IMR-90 (cell line): ENCODE measurements around the gene TTC23L. TPM values are rescaled to one million over a fixed set of nuclear protein-coding genes. Genes with fewer than 3 reads are reported as not detected.

ENCODE experiments used
- ATAC-seq: fragments of 200-7000 bp; cut with Tn5 transposase; 2 replicates; pipeline ENCODE4 v1.9.1; 2020; ENCODE audit warnings: low read depth, mild to moderate bottlenecking, moderate library complexity
- BruUV-seq: library from RNA; stranded (reverse); fragments of 400-500 nt; replicated peaks from 2 replicates; lab custom pipeline; 2021; lab: Mats Ljungman, UMichigan
- CTCF ChIA-PET: fragments of 300-600 bp; formaldehyde crosslinking; extraction: SDS; loops from one replicate; lab custom pipeline; 2021; ENCODE audit warnings: antibody characterized with exemption; lab: Yijun Ruan, JAX
- POLR2A ChIA-PET: fragments of 300-600 bp; sonication (Branson Sonifier 250); formaldehyde crosslinking; loops from one replicate; lab custom pipeline; 2022; ENCODE audit warnings: antibody characterized with exemption; ENCODE audit not compliant: unreplicated experiment; lab: Charles Lee
- DNase-seq: peaks from one replicate; pipeline ENCODE4 v3.0.0; 2013
- H2AFZ ChIP-seq: replicated peaks from 2 replicates; pipeline ENCODE3; 2013; ENCODE audit warnings: low read length, mild to moderate bottlenecking; ENCODE audit not compliant: poor library complexity
- H2AK5ac ChIP-seq: 2 replicates; pipeline ENCODE4 v1.6.1; 2013; ENCODE audit warnings: low read depth, low read length, inconsistent platforms
- H2AK9ac ChIP-seq: replicated peaks from 2 replicates; pipeline ENCODE3; 2013; ENCODE audit warnings: mild to moderate bottlenecking, low read depth, low read length, moderate library complexity; ENCODE audit not compliant: poor library complexity
- H2BK120ac ChIP-seq: 2 replicates; pipeline ENCODE4 v1.6.1; 2013; ENCODE audit warnings: low read depth, low read length, inconsistent platforms
- H2BK15ac ChIP-seq: 3 replicates; pipeline ENCODE4 v1.6.1; 2013; ENCODE audit warnings: low read depth, low read length, inconsistent platforms
- H2BK20ac ChIP-seq: 2 replicates; pipeline ENCODE4 v1.6.1; 2013; ENCODE audit warnings: low read depth, mild to moderate bottlenecking, inconsistent platforms, low read length, moderate library complexity
- H2BK5ac ChIP-seq: 2 replicates; pipeline ENCODE4 v1.6.1; 2013; ENCODE audit warnings: mild to moderate bottlenecking, low read depth, low read length, inconsistent platforms; ENCODE audit not compliant: poor library complexity, severe bottlenecking
- H3K14ac ChIP-seq: replicated peaks from 2 replicates; pipeline ENCODE4 v1.6.1; 2013; ENCODE audit warnings: low read depth, low read length, inconsistent platforms
- H3K18ac ChIP-seq: 2 replicates; pipeline ENCODE4 v1.6.1; 2013; ENCODE audit warnings: low read depth, low read length, control low read depth
- H3K23ac ChIP-seq: 2 replicates; pipeline ENCODE4 v1.6.1; 2013; ENCODE audit warnings: low read depth, low read length, inconsistent platforms
- H3K27ac ChIP-seq: 2 replicates; pipeline ENCODE4 v1.5.1; 2013; ENCODE audit warnings: mild to moderate bottlenecking, control low read depth, low read length; ENCODE audit not compliant: insufficient read depth
- H3K27me3 ChIP-seq: 2 replicates; pipeline ENCODE4 v1.6.1; 2013; ENCODE audit warnings: low read length; ENCODE audit not compliant: control insufficient read depth, insufficient read depth
- H3K36me3 ChIP-seq: 2 replicates; pipeline ENCODE4 v1.6.1; 2013; ENCODE audit warnings: low read length, mixed read lengths; ENCODE audit not compliant: control insufficient read depth, insufficient read depth
- H3K4ac ChIP-seq: 2 replicates; pipeline ENCODE4 v1.6.1; 2013; ENCODE audit warnings: low read depth, low read length, inconsistent platforms
- H3K4me1 ChIP-seq: 2 replicates; pipeline ENCODE4 v1.6.1; 2013; ENCODE audit warnings: low read length, mixed read lengths; ENCODE audit not compliant: control insufficient read depth, insufficient read depth
- H3K4me2 ChIP-seq: 2 replicates; pipeline ENCODE4 v1.6.1; 2013; ENCODE audit warnings: low read depth, mild to moderate bottlenecking, control low read depth, low read length, moderate library complexity
- H3K4me3 ChIP-seq: 2 replicates; pipeline ENCODE4 v1.5.1; 2013; ENCODE audit warnings: low read depth, mild to moderate bottlenecking, control low read depth, low read length, moderate library complexity; ENCODE audit not compliant: insufficient read depth
- H3K56ac ChIP-seq: 2 replicates; pipeline ENCODE4 v1.6.1; 2013; ENCODE audit warnings: low read length, inconsistent platforms; ENCODE audit not compliant: insufficient read depth; ENCODE audit errors: extremely low read depth
- H3K79me1 ChIP-seq, 2 experiments: 2 replicates each; pipeline ENCODE4 v1.6.1; 2013; ENCODE audit warnings: low read length in 2 of 2, inconsistent platforms in 1 of 2, low read depth in 1 of 2
- H3K9ac ChIP-seq: 2 replicates; pipeline ENCODE4 v1.6.1; 2013; ENCODE audit warnings: low read depth, low read length, control low read depth
- H3K9me1 ChIP-seq: 2 replicates; pipeline ENCODE4 v1.6.1; 2013; ENCODE audit warnings: low read length, inconsistent platforms; ENCODE audit not compliant: insufficient read depth
- H3K9me3 ChIP-seq: 2 replicates; pipeline ENCODE4 v1.6.1; 2013; ENCODE audit warnings: low read length; ENCODE audit not compliant: control insufficient read depth, insufficient read depth
- H4K20me1 ChIP-seq: 2 replicates; pipeline ENCODE4 v1.6.1; 2013; ENCODE audit warnings: low read length, inconsistent platforms; ENCODE audit not compliant: insufficient read depth
- H4K5ac ChIP-seq: 2 replicates; pipeline ENCODE4 v1.6.1; 2013; ENCODE audit warnings: mild to moderate bottlenecking, low read depth, low read length, control low read depth
- H4K8ac ChIP-seq, 2 experiments: 2 replicates each; pipeline ENCODE4 v1.6.1; 2013; ENCODE audit warnings: low read depth in 2 of 2, low read length in 2 of 2, control low read depth in 1 of 2, inconsistent platforms in 1 of 2
- H4K91ac ChIP-seq: 2 replicates; pipeline ENCODE4 v1.6.1; 2013; ENCODE audit warnings: low read depth, low read length, inconsistent platforms; ENCODE audit not compliant: insufficient read depth
- BHLHE40 ChIP-seq: fragments of 150-350 bp; IDR thresholded peaks from 2 replicates; pipeline ENCODE4 v1.6.1; 2016; ENCODE audit warnings: mild to moderate bottlenecking, low read depth, low read length
- CEBPB ChIP-seq: IDR thresholded peaks from 2 replicates; pipeline ENCODE4 v1.6.1; 2012; ENCODE audit warnings: low read depth, low read length, improper control_type of control experiment
- FOS ChIP-seq: fragments of 150-350 bp; IDR thresholded peaks from 2 replicates; pipeline ENCODE4 v1.6.1; 2016; ENCODE audit warnings: low read depth, low read length
- MAFK ChIP-seq: IDR thresholded peaks from 2 replicates; pipeline ENCODE4 v1.6.1; 2012; ENCODE audit warnings: low read depth, low read length, improper control_type of control experiment
- MAZ ChIP-seq: IDR thresholded peaks from 2 replicates; pipeline ENCODE4 v1.6.1; 2012; ENCODE audit warnings: low read depth, mild to moderate bottlenecking, low read length, improper control_type of control experiment, moderate library complexity, borderline replicate concordance
- MXI1 ChIP-seq: IDR thresholded peaks from 2 replicates; pipeline ENCODE4 v1.6.1; 2012; ENCODE audit warnings: low read depth, mild to moderate bottlenecking, low read length, moderate library complexity, borderline replicate concordance
- NFE2L2 ChIP-seq: fragments of 150-350 bp; IDR thresholded peaks from 2 replicates; pipeline ENCODE4 v1.6.1; 2016; ENCODE audit warnings: low read depth, mild to moderate bottlenecking, low read length
- POLR2A ChIP-seq: IDR thresholded peaks from 2 replicates; pipeline ENCODE4 v1.6.1; 2012; ENCODE audit warnings: mild to moderate bottlenecking, low read depth, low read length
- RAD21 ChIP-seq: IDR thresholded peaks from 2 replicates; pipeline ENCODE4 v1.6.1; 2012; ENCODE audit warnings: low read length, improper control_type of control experiment
- RCOR1 ChIP-seq: IDR thresholded peaks from 2 replicates; pipeline ENCODE4 v1.6.1; 2012; ENCODE audit warnings: mild to moderate bottlenecking, low read length, improper control_type of control experiment; ENCODE audit not compliant: insufficient replicate concordance
- RFX5 ChIP-seq: IDR thresholded peaks from 2 replicates; pipeline ENCODE4 v1.8.0; 2012; ENCODE audit warnings: low read depth, mild to moderate bottlenecking, low read length, moderate library complexity
- SMC3 ChIP-seq: fragments of 150-350 bp; IDR thresholded peaks from 2 replicates; pipeline ENCODE4 v1.6.1; 2016; ENCODE audit warnings: low read depth, mild to moderate bottlenecking, antibody characterized with exemption, low read length, moderate library complexity
- WGBS, 2 experiments: methylation state at CpG; one replicate each; pipeline versions ENCODE4 v1.1.5 to v1.1.7; 2013; ENCODE audit warnings: missing lambda C conversion rate in 2 of 2; ENCODE audit not compliant: insufficient read length in 1 of 2; ENCODE audit errors: extremely low coverage in 2 of 2; 5-methylcytosine and 5-hydroxymethylcytosine counted together
- dilution Hi-C: fragments of 300-500 bp; cut with HindIII; formaldehyde crosslinking; loops from one replicate; pipeline ENCODE4 v1.14.3; 2018; ENCODE audit warnings: low sequenced_read_pairs; ENCODE audit not compliant: unreplicated experiment
- in situ Hi-C: fragments of 300-500 bp; cut with MboI; formaldehyde crosslinking; loops from 3 replicates; pipeline ENCODE4 v1.14.3; 2019; ENCODE audit warnings: low sequenced_read_pairs, inconsistent platforms, mixed read lengths
- intact Hi-C: fragments of 100-400 bp; cut with micrococcal nuclease; formaldehyde crosslinking; loops from 2 replicates; pipeline ENCODE4 v1.10.0; 2022
- polyA plus RNA-seq, 3 experiments: library from polyadenylated mRNA; depleted of rRNA; stranded (reverse); fragments of >200 nt; gene quantifications; 2 replicates each; pipeline ENCODE4 v1.2.3, GENCODE V29; 2012; ENCODE audit warnings: low replicate concordance in 1 of 3
- total RNA-seq: library from RNA; depleted of rRNA; stranded (reverse); fragments of >200 nt; gene quantifications from 2 replicates; pipeline ENCODE4 v1.2.3, GENCODE V29; 2012
- TF ChIP-seq, protein P1 (sequence below): fragments of 150-350 bp; IDR thresholded peaks from 2 replicates; pipeline ENCODE4 v1.6.1; 2016; ENCODE audit warnings: low read depth, mild to moderate bottlenecking, low read length, moderate library complexity, borderline replicate concordance
- TF ChIP-seq, protein P2 (sequence below): fragments of 150-350 bp; IDR thresholded peaks from 2 replicates; pipeline ENCODE4 v1.6.1; 2017; ENCODE audit warnings: mild to moderate bottlenecking, antibody characterized with exemption, low read length, low read depth
- TF ChIP-seq, protein P3 (sequence below): conservative IDR thresholded peaks from 2 replicates; pipeline ENCODE4 v1.5.1; 2012; ENCODE audit warnings: mild to moderate bottlenecking, low read depth, low read length, improper control_type of control experiment

Gene TTC23L
- total and polyA plus RNA-seq, 2 of the 4 experiments (the other 2 are of a cell fraction), result under 0.01 TPM; not detected in 1

DNA sequence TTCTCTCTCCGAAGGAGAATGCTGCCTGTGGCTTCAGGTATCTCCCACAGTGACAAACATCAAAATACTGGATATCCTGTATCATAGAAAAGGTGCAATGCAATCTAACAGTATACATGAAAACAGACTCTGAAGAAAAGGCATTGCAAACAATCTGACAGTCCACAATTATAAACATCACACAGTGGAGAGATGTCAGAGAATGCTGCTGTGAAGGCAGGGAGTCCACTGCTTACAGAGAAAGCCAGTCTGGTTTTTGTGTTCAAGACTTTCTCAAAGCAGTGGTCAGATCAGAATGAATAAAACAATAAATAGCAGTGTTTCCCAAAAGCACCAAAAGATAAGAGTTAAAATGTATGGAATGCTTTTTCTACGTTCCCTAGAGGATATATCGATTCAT lies 28.7 kb downstream of the TTC23L start:
- H3K79me1 ChIP-seq, result no peaks in the 10 kb centered on the region
- H4K5ac ChIP-seq, result no peak overlapping the region
- ChIA-PET CTCF (no interaction called here), POLR2A (no interaction called here)
- H2AFZ ChIP-seq, result no peak overlapping the region
- no peaks in the 10 kb centered on the region for H4K20me1 ChIP-seq
- H3K4me3 ChIP-seq, result no peak overlapping the region
- no peak overlapping the region for H3K9ac ChIP-seq
- in situ Hi-C loops (no loop called here), dilution Hi-C loops (no loop called here), intact Hi-C loops (no loop called here)
- no peaks in the 10 kb centered on the region for H3K9me3 ChIP-seq
- no CpG with 5 or more reads among the region's 3 CpGs for WGBS, 2 experiments
- ATAC-seq (no peak), DNase-seq (no peak)
- H3K27ac ChIP-seq, result no peak overlapping the region
- no peak overlapping the region for H2BK15ac ChIP-seq
- H2BK5ac ChIP-seq, result no peak overlapping the region
- no peaks in the 10 kb centered on the region for H3K9me1 ChIP-seq
- H3K23ac ChIP-seq, result no peak overlapping the region
- H3K36me3 ChIP-seq, result no peaks in the 10 kb centered on the region
- H3K56ac ChIP-seq, result no peak overlapping the region
- H4K8ac ChIP-seq, result no peak overlapping the region
- H2AK9ac ChIP-seq, result no peak overlapping the region
- no TSS peak for BruUV-seq
- no peak overlapping the region for H2BK120ac ChIP-seq
- no peaks in the 10 kb centered on the region; the same call in 1 of the 2 replicates for H3K27me3 ChIP-seq
- no peak overlapping the region for H3K4me2 ChIP-seq
- no peak for TF ChIP-seq POLR2A
- TF ChIP-seq, protein P1, sequence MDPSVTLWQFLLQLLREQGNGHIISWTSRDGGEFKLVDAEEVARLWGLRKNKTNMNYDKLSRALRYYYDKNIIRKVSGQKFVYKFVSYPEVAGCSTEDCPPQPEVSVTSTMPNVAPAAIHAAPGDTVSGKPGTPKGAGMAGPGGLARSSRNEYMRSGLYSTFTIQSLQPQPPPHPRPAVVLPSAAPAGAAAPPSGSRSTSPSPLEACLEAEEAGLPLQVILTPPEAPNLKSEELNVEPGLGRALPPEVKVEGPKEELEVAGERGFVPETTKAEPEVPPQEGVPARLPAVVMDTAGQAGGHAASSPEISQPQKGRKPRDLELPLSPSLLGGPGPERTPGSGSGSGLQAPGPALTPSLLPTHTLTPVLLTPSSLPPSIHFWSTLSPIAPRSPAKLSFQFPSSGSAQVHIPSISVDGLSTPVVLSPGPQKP, result no peak
- TF ChIP-seq RCOR1, result no peak
- TF ChIP-seq MXI1, result no peak
- TF ChIP-seq, protein P2, sequence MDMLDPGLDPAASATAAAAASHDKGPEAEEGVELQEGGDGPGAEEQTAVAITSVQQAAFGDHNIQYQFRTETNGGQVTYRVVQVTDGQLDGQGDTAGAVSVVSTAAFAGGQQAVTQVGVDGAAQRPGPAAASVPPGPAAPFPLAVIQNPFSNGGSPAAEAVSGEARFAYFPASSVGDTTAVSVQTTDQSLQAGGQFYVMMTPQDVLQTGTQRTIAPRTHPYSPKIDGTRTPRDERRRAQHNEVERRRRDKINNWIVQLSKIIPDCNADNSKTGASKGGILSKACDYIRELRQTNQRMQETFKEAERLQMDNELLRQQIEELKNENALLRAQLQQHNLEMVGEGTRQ, result no peak
- no peak for TF ChIP-seq MAFK
- no peak for TF ChIP-seq RAD21
- TF ChIP-seq, protein P3, sequence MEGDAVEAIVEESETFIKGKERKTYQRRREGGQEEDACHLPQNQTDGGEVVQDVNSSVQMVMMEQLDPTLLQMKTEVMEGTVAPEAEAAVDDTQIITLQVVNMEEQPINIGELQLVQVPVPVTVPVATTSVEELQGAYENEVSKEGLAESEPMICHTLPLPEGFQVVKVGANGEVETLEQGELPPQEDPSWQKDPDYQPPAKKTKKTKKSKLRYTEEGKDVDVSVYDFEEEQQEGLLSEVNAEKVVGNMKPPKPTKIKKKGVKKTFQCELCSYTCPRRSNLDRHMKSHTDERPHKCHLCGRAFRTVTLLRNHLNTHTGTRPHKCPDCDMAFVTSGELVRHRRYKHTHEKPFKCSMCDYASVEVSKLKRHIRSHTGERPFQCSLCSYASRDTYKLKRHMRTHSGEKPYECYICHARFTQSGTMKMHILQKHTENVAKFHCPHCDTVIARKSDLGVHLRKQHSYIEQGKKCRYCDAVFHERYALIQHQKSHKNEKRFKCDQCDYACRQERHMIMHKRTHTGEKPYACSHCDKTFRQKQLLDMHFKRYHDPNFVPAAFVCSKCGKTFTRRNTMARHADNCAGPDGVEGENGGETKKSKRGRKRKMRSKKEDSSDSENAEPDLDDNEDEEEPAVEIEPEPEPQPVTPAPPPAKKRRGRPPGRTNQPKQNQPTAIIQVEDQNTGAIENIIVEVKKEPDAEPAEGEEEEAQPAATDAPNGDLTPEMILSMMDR, result no peak
- no peak for TF ChIP-seq RFX5
- no peak for TF ChIP-seq FOS
- no peak for TF ChIP-seq SMC3
- no peak for TF ChIP-seq BHLHE40
- TF ChIP-seq MAZ, result no peak
- TF ChIP-seq CEBPB, result no peak
- TF ChIP-seq NFE2L2, result no peak
- no peak overlapping the region for H3K14ac ChIP-seq
- H2AK5ac ChIP-seq, result no peak overlapping the region
- H4K91ac ChIP-seq, result no peak overlapping the region
- no peak overlapping the region for H2BK20ac ChIP-seq
- H3K4me1 ChIP-seq, result no peaks in the 10 kb centered on the region
- H3K4ac ChIP-seq, result no peak overlapping the region
- H3K18ac ChIP-seq, result no peak overlapping the region
